Osteoblast (primary cell): ENCODE data around the gene APBB1. TPM values are rescaled to one million over a fixed set of nuclear protein-coding genes. Genes with fewer than 3 reads are reported as not detected.

ENCODE experiments used
- DNase-seq: peaks from one replicate; pipeline ENCODE4 v3.0.0; 2011; ENCODE audit warnings: low spot score, mixed read lengths; ENCODE audit not compliant: insufficient read length; ENCODE audit errors: missing footprints
- H2AFZ ChIP-seq: 2 replicates; pipeline ENCODE4 v1.6.0; 2011; ENCODE audit warnings: mild to moderate bottlenecking, low read length
- H3K27ac ChIP-seq: 2 replicates; pipeline ENCODE4 v1.5.1; 2011; ENCODE audit warnings: mild to moderate bottlenecking, low read depth, low read length, moderate library complexity
- H3K27me3 ChIP-seq: 2 replicates; pipeline ENCODE4 v1.6.0; 2012; ENCODE audit warnings: mild to moderate bottlenecking, control low read depth, inconsistent platforms, low read length, moderate library complexity; ENCODE audit not compliant: insufficient read depth
- H3K36me3 ChIP-seq: 2 replicates; pipeline ENCODE4 v1.5.1; 2011; ENCODE audit warnings: mild to moderate bottlenecking, low read length, control low read depth, moderate library complexity; ENCODE audit not compliant: insufficient read depth
- H3K4me1 ChIP-seq: 2 replicates; pipeline ENCODE4 v1.5.1; 2011; ENCODE audit warnings: mild to moderate bottlenecking, low read length, control low read depth, moderate library complexity; ENCODE audit not compliant: insufficient read depth
- H3K4me2 ChIP-seq: 2 replicates; pipeline ENCODE4 v1.6.0; 2011; ENCODE audit warnings: mild to moderate bottlenecking, low read length; ENCODE audit not compliant: insufficient read depth
- H3K4me3 ChIP-seq: fragments of 200-600 bp; sonication (generic); 3 replicates; pipeline ENCODE4 v1.5.1; 2012; ENCODE audit warnings: mild to moderate bottlenecking, low read length, inconsistent platforms; ENCODE audit not compliant: insufficient read depth
- H3K79me2 ChIP-seq: 2 replicates; pipeline ENCODE4 v1.6.0; 2012; ENCODE audit warnings: mild to moderate bottlenecking, low read length, control low read depth, inconsistent platforms; ENCODE audit not compliant: insufficient read depth
- H3K9me3 ChIP-seq: 2 replicates; pipeline ENCODE4 v1.5.1; 2011; ENCODE audit warnings: low read depth, low read length, control low read depth
- H4K20me1 ChIP-seq: 2 replicates; pipeline ENCODE4 v1.6.0; 2012; ENCODE audit warnings: mild to moderate bottlenecking, low read length, control low read depth; ENCODE audit not compliant: insufficient read depth
- total RNA-seq: library from RNA; depleted of rRNA; stranded (reverse); fragments of >200 nt; gene quantifications from 2 replicates; pipeline ENCODE4 v1.2.3, GENCODE V29; 2012
- TF ChIP-seq, protein P1 (sequence below): IDR thresholded peaks from 2 replicates; pipeline ENCODE4 v1.5.1; 2011; ENCODE audit warnings: mild to moderate bottlenecking, low read depth, low read length, moderate library complexity; ENCODE audit errors: extremely low read depth

Gene APBB1
- total RNA-seq, 1 donor = 45.6 TPM

DNA sequence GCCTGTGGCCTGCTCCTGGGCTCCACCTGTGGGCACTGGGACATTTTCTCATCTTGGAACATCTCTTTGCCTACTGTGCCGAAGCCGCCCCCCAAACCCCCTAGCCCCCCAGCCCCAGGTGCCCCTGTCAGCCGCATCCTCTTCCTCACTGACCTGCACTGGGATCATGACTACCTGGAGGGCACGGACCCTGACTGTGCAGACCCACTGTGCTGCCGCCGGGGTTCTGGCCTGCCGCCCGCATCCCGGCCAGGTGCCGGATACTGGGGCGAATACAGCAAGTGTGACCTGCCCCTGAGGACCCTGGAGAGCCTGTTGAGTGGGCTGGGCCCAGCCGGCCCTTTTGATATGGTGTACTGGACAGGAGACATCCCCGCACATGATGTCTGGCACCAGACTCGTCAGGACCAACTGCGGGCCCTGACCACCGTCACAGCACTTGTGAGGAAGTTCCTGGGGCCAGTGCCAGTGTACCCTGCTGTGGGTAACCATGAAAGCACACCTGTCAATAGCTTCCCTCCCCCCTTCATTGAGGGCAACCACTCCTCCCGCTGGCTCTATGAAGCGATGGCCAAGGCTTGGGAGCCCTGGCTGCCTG, 27.3 kb downstream of the APBB1 start:
- Histone ChIP-seq H4K20me1 (no peaks in the 10 kb centered on the region), H3K4me3 (peak overlapping the region; percentile 76), H3K79me2 (peaks cover 15% of the 10 kb centered on the region), H3K4me1 (peaks cover 25% of the 10 kb centered on the region), H3K27ac (no peak overlapping the region), H2AFZ (no peak overlapping the region), H3K36me3 (peaks cover 3% of the 10 kb centered on the region), H3K27me3 (no peaks in the 10 kb centered on the region), H3K9me3 (no peaks in the 10 kb centered on the region), H3K4me2 (peak overlapping the region; percentile 93)
- DNase-seq = no peak
- TF ChIP-seq, protein P1, sequence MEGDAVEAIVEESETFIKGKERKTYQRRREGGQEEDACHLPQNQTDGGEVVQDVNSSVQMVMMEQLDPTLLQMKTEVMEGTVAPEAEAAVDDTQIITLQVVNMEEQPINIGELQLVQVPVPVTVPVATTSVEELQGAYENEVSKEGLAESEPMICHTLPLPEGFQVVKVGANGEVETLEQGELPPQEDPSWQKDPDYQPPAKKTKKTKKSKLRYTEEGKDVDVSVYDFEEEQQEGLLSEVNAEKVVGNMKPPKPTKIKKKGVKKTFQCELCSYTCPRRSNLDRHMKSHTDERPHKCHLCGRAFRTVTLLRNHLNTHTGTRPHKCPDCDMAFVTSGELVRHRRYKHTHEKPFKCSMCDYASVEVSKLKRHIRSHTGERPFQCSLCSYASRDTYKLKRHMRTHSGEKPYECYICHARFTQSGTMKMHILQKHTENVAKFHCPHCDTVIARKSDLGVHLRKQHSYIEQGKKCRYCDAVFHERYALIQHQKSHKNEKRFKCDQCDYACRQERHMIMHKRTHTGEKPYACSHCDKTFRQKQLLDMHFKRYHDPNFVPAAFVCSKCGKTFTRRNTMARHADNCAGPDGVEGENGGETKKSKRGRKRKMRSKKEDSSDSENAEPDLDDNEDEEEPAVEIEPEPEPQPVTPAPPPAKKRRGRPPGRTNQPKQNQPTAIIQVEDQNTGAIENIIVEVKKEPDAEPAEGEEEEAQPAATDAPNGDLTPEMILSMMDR = no peak

DNA sequence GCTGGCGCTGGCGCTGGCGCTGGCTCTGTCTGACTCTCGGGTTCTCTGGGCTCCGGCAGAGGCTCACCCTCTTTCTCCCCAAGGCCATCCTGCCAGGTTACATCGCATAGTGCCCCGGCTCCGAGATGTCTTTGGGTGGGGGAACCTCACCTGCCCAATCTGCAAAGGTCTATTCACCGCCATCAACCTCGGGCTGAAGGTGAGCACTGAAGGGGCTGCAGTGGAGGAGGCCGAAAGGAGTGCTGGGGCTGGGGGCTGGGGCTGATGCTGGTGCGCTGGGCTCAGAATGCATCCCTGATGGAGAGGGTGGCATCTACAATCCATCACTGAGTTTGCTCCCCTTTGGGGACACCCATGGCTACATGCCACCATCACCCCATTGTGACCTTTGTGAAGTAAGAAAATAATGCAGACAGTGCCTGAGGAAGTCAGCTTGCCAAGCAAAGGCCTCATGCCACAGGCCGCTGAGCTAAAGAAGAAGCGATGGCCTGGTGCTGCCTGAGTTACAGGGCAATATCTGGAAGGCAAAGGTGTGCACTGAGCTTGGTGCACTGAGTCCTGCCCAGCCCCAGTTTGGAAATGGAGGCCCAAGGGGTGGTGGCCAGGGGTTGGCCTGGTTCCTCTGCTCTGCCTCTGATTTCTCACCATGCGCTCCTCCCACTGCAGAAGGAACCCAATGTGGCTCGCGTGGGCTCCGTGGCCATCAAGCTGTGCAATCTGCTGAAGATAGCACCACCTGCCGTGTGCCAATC, 28.0 kb downstream of the APBB1 start:
- H2AFZ ChIP-seq = peak overlapping the region; percentile 56
- H3K4me1 ChIP-seq = peaks cover 25% of the 10 kb centered on the region
- no peaks in the 10 kb centered on the region for H3K9me3 ChIP-seq
- peaks cover 3% of the 10 kb centered on the region for H3K36me3 ChIP-seq
- H3K4me2 ChIP-seq = peak overlapping the region; percentile 93
- TF ChIP-seq, protein P1 = no peak
- no peaks in the 10 kb centered on the region for H3K27me3 ChIP-seq
- no peaks in the 10 kb centered on the region for H4K20me1 ChIP-seq
- H3K4me3 ChIP-seq = peak overlapping the region; percentile 76
- peaks cover 15% of the 10 kb centered on the region for H3K79me2 ChIP-seq
- peak overlapping the region; percentile 46 for H3K27ac ChIP-seq
- DNase-seq = no peak

DNA sequence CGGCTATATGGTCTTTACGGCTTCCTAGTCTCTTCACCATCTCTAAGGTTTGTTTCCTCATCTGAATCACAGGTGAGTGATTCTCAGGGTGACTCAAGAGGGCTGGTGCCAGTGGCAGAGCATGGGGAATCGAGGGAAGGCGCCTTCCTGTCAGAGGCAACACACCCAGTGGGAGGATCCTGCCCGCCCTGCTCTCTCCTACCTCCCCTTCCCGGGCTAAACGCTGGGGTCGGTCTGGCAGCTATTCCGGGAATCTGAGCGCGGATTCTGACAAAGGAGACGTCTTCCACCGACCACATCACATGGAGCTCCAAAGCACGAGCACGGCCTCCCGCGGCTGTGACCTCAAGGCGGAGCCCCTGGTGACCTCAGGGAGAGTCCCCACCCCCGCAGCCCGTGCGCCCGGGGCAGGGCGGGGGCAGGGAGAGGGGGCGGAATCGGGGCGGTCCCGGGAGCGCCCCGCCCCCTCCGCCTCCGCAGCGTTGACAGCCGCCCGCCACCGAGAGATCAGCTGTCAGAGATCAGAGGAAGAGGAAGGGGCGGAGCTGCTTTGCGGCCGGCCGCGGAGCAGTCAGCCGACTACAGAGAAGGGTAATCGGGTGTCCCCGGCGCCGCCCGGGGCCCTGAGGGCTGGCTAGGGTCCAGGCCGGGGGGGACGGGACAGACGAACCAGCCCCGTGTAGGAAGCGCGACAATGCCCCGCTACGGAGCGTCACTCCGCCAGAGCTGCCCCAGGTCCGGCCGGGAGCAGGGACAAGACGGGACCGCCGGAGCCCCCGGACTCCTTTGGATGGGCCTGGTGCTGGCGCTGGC, 28.8 kb downstream of the APBB1 start, which contains the start of gene SMPD1:
SMPD1 (plus strand) TSS at position 570 of the 813 bp plus-strand sequence; CDS start at position 695, 125 bp downstream.
- TF ChIP-seq, protein P1 = no peak
- H3K4me1 ChIP-seq = peaks cover 25% of the 10 kb centered on the region
- no peaks in the 10 kb centered on the region for H3K27me3 ChIP-seq
- peak within 1 kb of the TSS; percentile 88 for H2AFZ ChIP-seq
- peaks cover 15% of the 10 kb centered on the region for H3K79me2 ChIP-seq
- peaks cover 3% of the 10 kb centered on the region for H3K36me3 ChIP-seq
- H3K27ac ChIP-seq = peak within 1 kb of the TSS; percentile 59
- peak within 1 kb of the TSS; percentile 76 for H3K4me3 ChIP-seq
- H3K4me2 ChIP-seq = peak within 1 kb of the TSS; percentile 93
- DNase-seq = peak; percentile 99
- no peaks in the 10 kb centered on the region for H3K9me3 ChIP-seq
- H4K20me1 ChIP-seq = no peaks in the 10 kb centered on the region

DNA sequence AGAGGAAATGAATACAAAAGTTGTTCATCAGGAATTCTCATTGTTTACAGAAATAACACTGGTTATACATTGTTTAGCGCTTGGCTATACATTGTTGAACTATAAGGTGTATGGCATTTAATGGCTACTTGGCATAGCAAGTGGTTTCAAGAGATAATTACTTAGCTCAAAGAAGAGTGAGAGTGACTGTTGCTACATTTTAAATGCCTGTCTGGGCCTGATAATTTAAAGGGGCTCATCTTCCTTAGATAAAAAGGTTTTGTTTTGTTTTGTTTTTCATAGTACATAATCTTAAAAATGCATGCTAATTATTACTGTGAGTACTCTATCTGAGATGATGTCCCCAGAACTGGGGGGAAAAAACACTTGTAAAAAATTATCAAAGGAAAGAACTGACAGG, 30.1 kb downstream of the APBB1 start:
- DNase-seq = no peak
- no peaks in the 10 kb centered on the region for H3K27me3 ChIP-seq
- no peaks in the 10 kb centered on the region for H3K9me3 ChIP-seq
- TF ChIP-seq, protein P1 = no peak
- peak overlapping the region; percentile 4 for H2AFZ ChIP-seq
- H3K4me2 ChIP-seq = no peak overlapping the region
- H4K20me1 ChIP-seq = no peaks in the 10 kb centered on the region
- H3K27ac ChIP-seq = no peak overlapping the region
- peaks cover 3% of the 10 kb centered on the region for H3K36me3 ChIP-seq
- peaks cover 15% of the 10 kb centered on the region for H3K79me2 ChIP-seq
- H3K4me1 ChIP-seq = peaks cover 25% of the 10 kb centered on the region
- no peak overlapping the region for H3K4me3 ChIP-seq
